Measurements from ENCODE around the gene EYS. TPM values are rescaled to one million over a fixed set of nuclear protein-coding genes. Genes with fewer than 3 reads are reported as not detected.

The EYS gene
- total RNA-seq, 1 donor from 2014 or later = not detected

DNA sequence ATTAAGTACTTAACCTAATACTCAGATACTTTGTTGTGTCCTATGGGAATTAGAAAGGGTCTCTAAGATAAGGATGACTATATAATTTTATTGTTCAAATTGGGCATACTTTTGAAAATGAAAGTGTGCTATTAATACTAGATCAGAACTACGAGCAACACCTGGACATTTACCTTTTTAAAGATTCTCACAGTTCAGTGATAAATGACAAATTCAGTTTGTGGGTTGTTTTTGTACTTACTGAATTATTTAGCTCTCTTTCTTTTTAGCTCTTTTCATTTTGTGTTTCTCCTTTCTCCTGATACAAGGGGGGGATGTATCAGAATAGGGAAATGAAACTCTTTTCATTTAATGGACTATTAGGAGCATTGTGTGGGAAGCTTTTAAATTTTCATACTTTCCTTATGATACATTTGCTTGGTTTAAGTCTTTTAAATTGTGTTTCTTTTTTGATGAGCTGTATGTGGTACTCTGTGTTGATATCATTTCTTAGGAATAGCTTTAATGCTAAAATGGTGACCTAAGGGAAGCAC, 2023.9 kb downstream of the EYS start:
- TF ChIP-seq, protein P1, sequence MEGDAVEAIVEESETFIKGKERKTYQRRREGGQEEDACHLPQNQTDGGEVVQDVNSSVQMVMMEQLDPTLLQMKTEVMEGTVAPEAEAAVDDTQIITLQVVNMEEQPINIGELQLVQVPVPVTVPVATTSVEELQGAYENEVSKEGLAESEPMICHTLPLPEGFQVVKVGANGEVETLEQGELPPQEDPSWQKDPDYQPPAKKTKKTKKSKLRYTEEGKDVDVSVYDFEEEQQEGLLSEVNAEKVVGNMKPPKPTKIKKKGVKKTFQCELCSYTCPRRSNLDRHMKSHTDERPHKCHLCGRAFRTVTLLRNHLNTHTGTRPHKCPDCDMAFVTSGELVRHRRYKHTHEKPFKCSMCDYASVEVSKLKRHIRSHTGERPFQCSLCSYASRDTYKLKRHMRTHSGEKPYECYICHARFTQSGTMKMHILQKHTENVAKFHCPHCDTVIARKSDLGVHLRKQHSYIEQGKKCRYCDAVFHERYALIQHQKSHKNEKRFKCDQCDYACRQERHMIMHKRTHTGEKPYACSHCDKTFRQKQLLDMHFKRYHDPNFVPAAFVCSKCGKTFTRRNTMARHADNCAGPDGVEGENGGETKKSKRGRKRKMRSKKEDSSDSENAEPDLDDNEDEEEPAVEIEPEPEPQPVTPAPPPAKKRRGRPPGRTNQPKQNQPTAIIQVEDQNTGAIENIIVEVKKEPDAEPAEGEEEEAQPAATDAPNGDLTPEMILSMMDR (IDR thresholded peaks at IDR 0.05) = no peak
- no peaks in the 10 kb centered on the region for H3K4me1 Mint-ChIP-seq (ENCODE audit: unreplicated experiment)
- H3K27me3 Mint-ChIP-seq (ENCODE audit: unreplicated experiment) = no peaks in the 10 kb centered on the region
- H3K9me3 Mint-ChIP-seq (ENCODE audit: unreplicated experiment) = no peaks in the 10 kb centered on the region
- H3K4me3 Mint-ChIP-seq (ENCODE audit: unreplicated experiment) = no peak overlapping the region
- no peak for DNase-seq (ENCODE audit: extremely low spot score, unreplicated experiment)
- peaks cover 37% of the 10 kb centered on the region for H3K36me3 Mint-ChIP-seq (ENCODE audit: unreplicated experiment)
- no peak overlapping the region for H3K27ac Mint-ChIP-seq (ENCODE audit: unreplicated experiment)

- peaks cover 26% of the 10 kb centered on the region for H3K36me3 Mint-ChIP-seq (ENCODE audit: unreplicated experiment)
- H3K9me3 Mint-ChIP-seq (ENCODE audit: unreplicated experiment) = no peaks in the 10 kb centered on the region
- H3K27me3 Mint-ChIP-seq (ENCODE audit: unreplicated experiment) = no peaks in the 10 kb centered on the region
- H3K4me3 Mint-ChIP-seq (ENCODE audit: unreplicated experiment) = no peak overlapping the region
- H3K4me1 Mint-ChIP-seq (ENCODE audit: unreplicated experiment) = no peaks in the 10 kb centered on the region
- DNase-seq (ENCODE audit: extremely low spot score, unreplicated experiment) = no peak
- TF ChIP-seq, protein P1 (IDR thresholded peaks at IDR 0.05) = no peak
- no peak overlapping the region for H3K27ac Mint-ChIP-seq (ENCODE audit: unreplicated experiment)
Observed at GRCh38 chr6:63677282-63677681, 2029.7 kb downstream of the EYS start.

GRCh38 chr6:63676412-63677114, 2030.5 kb downstream of the EYS start:
- no peak overlapping the region for H3K27ac Mint-ChIP-seq (ENCODE audit: unreplicated experiment)
- TF ChIP-seq, protein P1 (IDR thresholded peaks at IDR 0.05) = no peak

GRCh38 chr6:63675138-63675537, 2031.9 kb downstream of the EYS start:
- Mint-ChIP-seq H3K4me1 (ENCODE audit: unreplicated experiment) (peaks cover 2% of the 10 kb centered on the region), H3K27me3 (ENCODE audit: unreplicated experiment) (no peaks in the 10 kb centered on the region), H3K36me3 (ENCODE audit: unreplicated experiment) (peaks cover 15% of the 10 kb centered on the region), H3K4me3 (ENCODE audit: unreplicated experiment) (no peak overlapping the region), H3K9me3 (ENCODE audit: unreplicated experiment) (no peaks in the 10 kb centered on the region), H3K27ac (ENCODE audit: unreplicated experiment) (no peak overlapping the region)
- no peak for DNase-seq (ENCODE audit: extremely low spot score, unreplicated experiment)
- TF ChIP-seq, protein P1 (IDR thresholded peaks at IDR 0.05) = no peak

More at GRCh38 chr6:63676412-63677114, 2030.5 kb downstream of the EYS start:
- no peaks in the 10 kb centered on the region for H3K27me3 Mint-ChIP-seq (ENCODE audit: unreplicated experiment)
- H3K4me1 Mint-ChIP-seq (ENCODE audit: unreplicated experiment) = no peaks in the 10 kb centered on the region
- peaks cover 27% of the 10 kb centered on the region for H3K36me3 Mint-ChIP-seq (ENCODE audit: unreplicated experiment)
- DNase-seq (ENCODE audit: extremely low spot score, unreplicated experiment) = no peak
- no peak overlapping the region for H3K4me3 Mint-ChIP-seq (ENCODE audit: unreplicated experiment)
- H3K9me3 Mint-ChIP-seq (ENCODE audit: unreplicated experiment) = no peaks in the 10 kb centered on the region

DNA sequence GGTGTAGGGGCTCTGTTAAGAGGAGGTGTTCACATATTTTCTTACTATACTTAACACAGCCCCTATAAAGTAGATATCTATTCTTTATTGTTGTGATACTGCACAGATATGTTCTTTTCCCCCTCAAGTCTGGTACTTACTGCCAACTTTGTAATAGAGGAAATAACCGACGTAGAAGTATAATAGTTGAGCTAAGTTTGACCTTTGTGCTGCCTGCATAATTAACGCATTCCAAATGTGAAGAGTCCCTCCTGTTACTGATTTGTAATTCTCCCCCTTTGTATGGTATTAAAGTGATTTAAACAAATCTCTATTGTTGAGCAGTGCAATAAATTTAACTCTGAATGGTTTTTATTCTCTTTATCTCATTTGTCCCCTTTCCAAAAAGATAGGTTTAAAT, 2032.4 kb downstream of the EYS start:
- Mint-ChIP-seq H3K27me3 (ENCODE audit: unreplicated experiment) (no peaks in the 10 kb centered on the region), H3K4me3 (ENCODE audit: unreplicated experiment) (no peak overlapping the region), H3K27ac (ENCODE audit: unreplicated experiment) (no peak overlapping the region), H3K9me3 (ENCODE audit: unreplicated experiment) (no peaks in the 10 kb centered on the region), H3K4me1 (ENCODE audit: unreplicated experiment) (peaks cover 2% of the 10 kb centered on the region), H3K36me3 (ENCODE audit: unreplicated experiment) (peaks cover 11% of the 10 kb centered on the region)
- no peak for DNase-seq (ENCODE audit: extremely low spot score, unreplicated experiment)
- TF ChIP-seq, protein P1 (IDR thresholded peaks at IDR 0.05) = no peak
